CD4-positive, alpha-beta memory T cell (primary cell): ENCODE results near the gene MS4A8. TPM values are rescaled to one million over a fixed set of nuclear protein-coding genes. Genes with fewer than 3 reads are reported as not detected.
"Not testable (repeated sequence)": the region's sequence is repeated elsewhere in the genome, so short reads cannot be mapped to it uniquely, and the experiment has no call there.

Experiments used
- CTCF ChIA-PET: fragments of 350-600 bp; sonication (Branson Sonifier 250); formaldehyde crosslinking; loops from one replicate; lab custom pipeline; 2021; ENCODE audit warnings: inconsistent platforms; ENCODE audit not compliant: partially characterized antibody; lab: Charles Lee
- POLR2A ChIA-PET: fragments of 350-600 bp; sonication (Branson Sonifier 250); formaldehyde crosslinking; loops from one replicate; lab custom pipeline; 2021; ENCODE audit not compliant: partially characterized antibody; lab: Charles Lee
- DNase-seq, 5 donors: peaks; one replicate each; pipeline versions ENCODE4 v3.0.0 to v3.0.0-alpha.2; 2020 to 2022; ENCODE audit warnings: mixed read lengths in 1 of 5
- H3K27ac ChIP-seq: one replicate; pipeline ENCODE4 v1.7.0; 2013; ENCODE audit warnings: low read depth, low read length
- H3K27me3 ChIP-seq: 2 replicates; pipeline ENCODE4 v1.7.0; 2013; ENCODE audit warnings: mild to moderate bottlenecking, low read length, moderate library complexity; ENCODE audit not compliant: insufficient read depth
- H3K36me3 ChIP-seq: 2 replicates; pipeline ENCODE4 v1.7.0; 2013; ENCODE audit warnings: mild to moderate bottlenecking, low read length, moderate library complexity; ENCODE audit not compliant: insufficient read depth
- H3K4me1 ChIP-seq: 2 replicates; pipeline ENCODE4 v1.7.0; 2013; ENCODE audit warnings: mild to moderate bottlenecking, low read length, moderate library complexity; ENCODE audit not compliant: insufficient read depth
- H3K4me3 ChIP-seq, 2 donors: one replicate each; pipeline ENCODE4 v1.7.0; 2013; ENCODE audit warnings: low read length in 2 of 2, mild to moderate bottlenecking in 1 of 2
- H3K9me3 ChIP-seq, 2 donors: one replicate each; pipeline ENCODE4 v1.7.0; 2013; ENCODE audit warnings: low read length in 2 of 2, control low read depth in 1 of 2; ENCODE audit not compliant: control insufficient read depth in 1 of 2
- H3K27ac Mint-ChIP-seq, 7 donors: one replicate each; pipeline ENCODE4 v1.8.0; 2020 to 2021; ENCODE audit warnings: mixed read lengths in 7 of 7, mild to moderate bottlenecking in 6 of 7, inconsistent platforms in 3 of 7, moderate library complexity in 3 of 7
- H3K27me3 Mint-ChIP-seq, 2 donors: one replicate each; pipeline ENCODE4 v1.8.0; 2020 to 2021; ENCODE audit warnings: mixed read lengths in 2 of 2
- H3K36me3 Mint-ChIP-seq, 2 donors: one replicate each; pipeline ENCODE4 v1.8.0; 2020 to 2021; ENCODE audit warnings: mixed read lengths in 2 of 2, inconsistent platforms in 1 of 2, mild to moderate bottlenecking in 1 of 2
- H3K4me1 Mint-ChIP-seq, 4 donors: one replicate each; pipeline ENCODE4 v1.8.0; 2020 to 2021; ENCODE audit warnings: mixed read lengths in 4 of 4, mild to moderate bottlenecking in 1 of 4
- H3K4me3 Mint-ChIP-seq, 8 donors: one replicate each; pipeline ENCODE4 v1.8.0; 2020 to 2021; ENCODE audit warnings: mixed read lengths in 8 of 8, mild to moderate bottlenecking in 7 of 8, moderate library complexity in 6 of 8, inconsistent platforms in 3 of 8
- H3K9me3 Mint-ChIP-seq, 8 donors: one replicate each; pipeline ENCODE4 v1.8.0; 2020 to 2021; ENCODE audit warnings: mixed read lengths in 8 of 8, mild to moderate bottlenecking in 5 of 8, inconsistent platforms in 3 of 8, moderate library complexity in 1 of 8
- intact Hi-C: fragments of 100-400 bp; cut with micrococcal nuclease; formaldehyde crosslinking; loops from one replicate; pipeline ENCODE4 v1.15.1; 2023
- polyA plus RNA-seq, 2 donors: library from polyadenylated mRNA; unstranded; fragments of 300-500 nt; fragmentation: Illumina TruSeq; gene quantifications; one replicate each; pipeline ENCODE4 v1.2.3, GENCODE V29; 2021
- total RNA-seq, 2 experiments: library from RNA; stranded (reverse); gene quantifications; one replicate each; pipeline ENCODE4 v1.2.3, GENCODE V29; 2021

The MS4A8 gene
- total RNA-seq (not detected), polyA plus RNA-seq (not detected)

- H3K36me3 ChIP-seq = no peaks in the 10 kb centered on the region
- Mint-ChIP-seq H3K36me3 (no peaks in the 10 kb centered on the region), H3K4me1 (no peaks in the 10 kb centered on the region), H3K27ac (no peak within 1 kb of the TSS), H3K9me3 (peaks cover 0 to 2% (median 0%) of the 10 kb centered on the region in 8 donors), H3K4me3 (no peak within 1 kb of the TSS), H3K27me3 (peaks cover 2 to 9% of the 10 kb centered on the region in 2 donors)
- DNase-seq = no peak
- intact Hi-C loops = no loop called here
- ChIA-PET POLR2A (no interaction called here), CTCF (no interaction called here)
- H3K4me3 ChIP-seq = no peak within 1 kb of the TSS
- no peaks in the 10 kb centered on the region for H3K4me1 ChIP-seq
- H3K27me3 ChIP-seq = no peaks in the 10 kb centered on the region
- no peaks in the 10 kb centered on the region for H3K9me3 ChIP-seq
- no peak within 1 kb of the TSS for H3K27ac ChIP-seq
These were observed at the start of gene MS4A8 for GRCh38 chr11:60699284-60699691. TSS of gene MS4A8 (plus strand) at chr11:60699612. CDS start at chr11:60700861, 1,249 bp downstream.

GRCh38 chr11:60657888-60658287 is 41.5 kb upstream of the MS4A8 start:
- Mint-ChIP-seq H3K27me3 (peaks cover 17 to 26% of the 10 kb centered on the region in 2 donors), H3K9me3 (peaks cover 0 to 4% (median 0%) of the 10 kb centered on the region in 8 donors), H3K27ac (no peak overlapping the region), H3K4me1 (no peaks in the 10 kb centered on the region), H3K4me3 (no peak overlapping the region), H3K36me3 (no peaks in the 10 kb centered on the region)
- Histone ChIP-seq H3K4me1 (no peaks in the 10 kb centered on the region), H3K4me3 (no peak overlapping the region), H3K36me3 (no peaks in the 10 kb centered on the region), H3K27me3 (no peaks in the 10 kb centered on the region), H3K27ac (no peak overlapping the region), H3K9me3 (no peaks in the 10 kb centered on the region)
- CTCF ChIA-PET = no interaction called here
- no peak for DNase-seq
- POLR2A ChIA-PET = no interaction called here
- intact Hi-C loops = no loop called here

- H3K27ac ChIP-seq = no peak overlapping the region
- no peak overlapping the region for H3K4me3 ChIP-seq
- peaks cover 0 to 3% (median 0%) of the 10 kb centered on the region in 8 donors for H3K9me3 Mint-ChIP-seq
- H3K36me3 Mint-ChIP-seq = no peaks in the 10 kb centered on the region
- H3K36me3 ChIP-seq = no peaks in the 10 kb centered on the region
- no peaks in the 10 kb centered on the region for H3K4me1 ChIP-seq
- no peak for DNase-seq
- H3K27me3 Mint-ChIP-seq = peaks cover 17 to 27% of the 10 kb centered on the region in 2 donors
- intact Hi-C loops = no loop called here
- ChIA-PET POLR2A (no interaction called here), CTCF (no interaction called here)
- no peak overlapping the region for H3K4me3 Mint-ChIP-seq
- no peaks in the 10 kb centered on the region for H3K27me3 ChIP-seq
- H3K4me1 Mint-ChIP-seq = no peaks in the 10 kb centered on the region
- H3K9me3 ChIP-seq = no peaks in the 10 kb centered on the region
- H3K27ac Mint-ChIP-seq = no peak overlapping the region
These were observed 41.0 kb upstream of the MS4A8 start for GRCh38 chr11:60658409-60658808.

GRCh38 chr11:60672255-60672654 is 27.2 kb upstream of the MS4A8 start:
- Histone ChIP-seq H3K27ac (no peak overlapping the region), H3K9me3 (peaks cover 0 to 4% of the 10 kb centered on the region in 2 donors), H3K4me1 (no peaks in the 10 kb centered on the region), H3K4me3 (no peak overlapping the region), H3K27me3 (no peaks in the 10 kb centered on the region), H3K36me3 (no peaks in the 10 kb centered on the region)
- H3K4me1 Mint-ChIP-seq = no peaks in the 10 kb centered on the region
- DNase-seq = no peak
- peaks cover 0 to 9% of the 10 kb centered on the region in 2 donors for H3K36me3 Mint-ChIP-seq
- H3K4me3 Mint-ChIP-seq = no peak overlapping the region
- intact Hi-C loops = no loop called here
- H3K9me3 Mint-ChIP-seq = peaks cover 3 to 32% (median 26%) of the 10 kb centered on the region in 8 donors
- POLR2A ChIA-PET = no interaction called here
- CTCF ChIA-PET = no interaction called here
- H3K27me3 Mint-ChIP-seq = peaks cover 2 to 18% of the 10 kb centered on the region in 2 donors
- H3K27ac Mint-ChIP-seq = no peak overlapping the region

- H3K27ac Mint-ChIP-seq, H3K36me3 ChIP-seq, H3K4me3 Mint-ChIP-seq, CTCF ChIA-PET, H3K27me3 ChIP-seq, H3K4me3 ChIP-seq, POLR2A ChIA-PET, H3K4me1 ChIP-seq, H3K4me1 Mint-ChIP-seq, H3K27ac ChIP-seq, DNase-seq, intact Hi-C loops, H3K9me3 ChIP-seq: not testable (repeated sequence)
- H3K27me3 Mint-ChIP-seq = peaks cover 10 to 26% of the 10 kb centered on the region in 2 donors
- H3K9me3 Mint-ChIP-seq = peaks cover 0 to 52% (median 42%) of the 10 kb centered on the region in 8 donors
- peaks cover 5 to 13% of the 10 kb centered on the region in 2 donors for H3K36me3 Mint-ChIP-seq
These were observed 21.2 kb upstream of the MS4A8 start for GRCh38 chr11:60678231-60678630.

- CTCF ChIA-PET = no interaction called here
- Histone ChIP-seq H3K4me1 (no peaks in the 10 kb centered on the region), H3K27ac (no peak overlapping the region), H3K9me3 (no peaks in the 10 kb centered on the region), H3K27me3 (no peaks in the 10 kb centered on the region), H3K36me3 (no peaks in the 10 kb centered on the region), H3K4me3 (no peak overlapping the region)
- Mint-ChIP-seq H3K27ac (no peak overlapping the region), H3K27me3 (peaks cover 10 to 20% of the 10 kb centered on the region in 2 donors), H3K36me3 (peaks cover 5 to 13% of the 10 kb centered on the region in 2 donors), H3K4me3 (no peak overlapping the region), H3K4me1 (no peaks in the 10 kb centered on the region), H3K9me3 (peaks cover 0 to 46% (median 36%) of the 10 kb centered on the region in 8 donors)
- no peak for DNase-seq
- POLR2A ChIA-PET = no interaction called here
- intact Hi-C loops = no loop called here
These were observed 19.5 kb upstream of the MS4A8 start for GRCh38 chr11:60679879-60680278.

GRCh38 chr11:60680455-60681119 is 18.8 kb upstream of the MS4A8 start:
- Mint-ChIP-seq H3K27me3 (peaks cover 10 to 20% of the 10 kb centered on the region in 2 donors), H3K4me1 (no peaks in the 10 kb centered on the region), H3K36me3 (peaks cover 5 to 13% of the 10 kb centered on the region in 2 donors), H3K4me3 (no peak overlapping the region), H3K27ac (no peak overlapping the region), H3K9me3 (peaks cover 0 to 46% (median 36%) of the 10 kb centered on the region in 8 donors)
- no peak overlapping the region for H3K27ac ChIP-seq
- H3K4me3 ChIP-seq = no peak overlapping the region
- H3K27me3 ChIP-seq = no peaks in the 10 kb centered on the region
- no peak for DNase-seq
- no peaks in the 10 kb centered on the region for H3K9me3 ChIP-seq
- POLR2A ChIA-PET = no interaction called here
- no peaks in the 10 kb centered on the region for H3K36me3 ChIP-seq
- intact Hi-C loops = no loop called here
- no peaks in the 10 kb centered on the region for H3K4me1 ChIP-seq
- CTCF ChIA-PET = no interaction called here
